Testis (tissue), 2 donors: ENCODE measurements around the gene GRK3.
"Not testable (repeated sequence)": the region's sequence is repeated elsewhere in the genome, so short reads cannot be mapped to it uniquely, and the experiment has no call there.

Experiments used
- CTCF ChIP-seq, 3 experiments: fragments of 450-650 bp in 2 of 3; fragments of 200-600 bp in 1 of 3; sonication (generic) in 1 of 3; IDR thresholded peaks; one replicate each; pipeline ENCODE4 v1.5.1; 2016 to 2019; ENCODE audit warnings: antibody characterized with exemption in 3 of 3, mild to moderate bottlenecking in 2 of 3, moderate library complexity in 1 of 3
- POLR2A ChIP-seq: fragments of 450-650 bp; IDR thresholded peaks from one replicate; pipeline ENCODE4 v1.6.1; 2017; ENCODE audit warnings: antibody characterized with exemption, mild to moderate bottlenecking, moderate library complexity

- TF ChIP-seq CTCF (IDR thresholded peaks at IDR 0.05); POLR2A: not testable (repeated sequence)
These were observed 36.4 kb upstream of the GRK3 start for GRCh38 chr22:25528068-25528467.
